Measurements from ENCODE around the gene AGBL4. TPM values are rescaled to one million over a fixed set of nuclear protein-coding genes. Genes with fewer than 3 reads are reported as not detected.
A peak's percentile ranks its signal among the peaks of the same experiment; 100 is the strongest.

The AGBL4 gene
- total and polyA plus RNA-seq, 7 donors, result 0.01 to 0.05 TPM; not detected in 5

DNA sequence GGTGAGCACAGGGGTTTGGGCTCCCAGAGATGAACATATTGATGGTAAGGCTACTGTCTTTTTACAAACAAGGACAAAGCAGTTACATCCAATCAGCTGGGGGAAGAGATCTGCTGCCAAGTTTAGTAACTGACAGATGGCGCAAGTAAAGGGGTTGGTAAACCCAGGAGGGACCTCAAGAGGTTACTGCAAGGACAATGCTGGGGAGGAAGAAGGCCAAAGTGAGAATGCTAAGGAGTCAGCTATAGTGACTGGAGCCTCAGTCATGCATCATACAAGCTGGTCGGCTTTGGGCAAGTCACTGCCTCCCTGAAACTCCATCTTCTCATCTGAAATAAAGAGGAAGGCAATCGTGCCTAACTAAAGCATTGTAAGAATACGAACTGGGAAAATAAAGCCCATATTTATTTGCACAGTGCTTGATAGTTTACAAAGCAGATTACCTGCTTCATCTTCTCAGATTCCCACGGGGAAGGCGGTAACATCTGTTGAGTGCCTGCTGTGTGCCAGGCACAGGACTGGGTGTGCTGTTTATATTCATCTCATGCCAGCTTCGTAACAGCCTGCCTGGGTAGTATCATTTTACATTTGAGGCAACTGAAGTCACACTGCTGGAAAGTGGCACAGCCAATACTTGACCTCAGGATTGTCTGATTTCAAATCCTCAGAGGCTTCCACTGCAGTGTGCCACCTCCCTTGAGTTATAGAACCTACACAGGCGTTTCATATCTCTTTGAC, 1361.9 kb downstream of the AGBL4 start:
- DNase-seq, result no peak
- intact Hi-C loops (cut with DNase I), result no loop called here
- peak; percentile 89 to 99 (median 98) for ATAC-seq
- Histone ChIP-seq H3K4me3 (no peak overlapping the region), H3K9me3 (no peaks in the 10 kb centered on the region), H3K27ac (no peak overlapping the region), H3K36me3 (ENCODE audit: insufficient read depth in 1 of 2, low read depth in 1 of 2) (no peaks in the 10 kb centered on the region), H3K4me1 (no peaks in the 10 kb centered on the region), H3K27me3 (ENCODE audit: insufficient read depth in 3 of 3, low read length in 2 of 3) (no peaks in the 10 kb centered on the region)
- TF ChIP-seq, protein P1, sequence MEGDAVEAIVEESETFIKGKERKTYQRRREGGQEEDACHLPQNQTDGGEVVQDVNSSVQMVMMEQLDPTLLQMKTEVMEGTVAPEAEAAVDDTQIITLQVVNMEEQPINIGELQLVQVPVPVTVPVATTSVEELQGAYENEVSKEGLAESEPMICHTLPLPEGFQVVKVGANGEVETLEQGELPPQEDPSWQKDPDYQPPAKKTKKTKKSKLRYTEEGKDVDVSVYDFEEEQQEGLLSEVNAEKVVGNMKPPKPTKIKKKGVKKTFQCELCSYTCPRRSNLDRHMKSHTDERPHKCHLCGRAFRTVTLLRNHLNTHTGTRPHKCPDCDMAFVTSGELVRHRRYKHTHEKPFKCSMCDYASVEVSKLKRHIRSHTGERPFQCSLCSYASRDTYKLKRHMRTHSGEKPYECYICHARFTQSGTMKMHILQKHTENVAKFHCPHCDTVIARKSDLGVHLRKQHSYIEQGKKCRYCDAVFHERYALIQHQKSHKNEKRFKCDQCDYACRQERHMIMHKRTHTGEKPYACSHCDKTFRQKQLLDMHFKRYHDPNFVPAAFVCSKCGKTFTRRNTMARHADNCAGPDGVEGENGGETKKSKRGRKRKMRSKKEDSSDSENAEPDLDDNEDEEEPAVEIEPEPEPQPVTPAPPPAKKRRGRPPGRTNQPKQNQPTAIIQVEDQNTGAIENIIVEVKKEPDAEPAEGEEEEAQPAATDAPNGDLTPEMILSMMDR (IDR thresholded peaks at IDR 0.05), result no peak
- WGBS, 3 donors, result 29 to 53% (median 37%) methylated on average over 8 of the region's 8 CpGs

DNA sequence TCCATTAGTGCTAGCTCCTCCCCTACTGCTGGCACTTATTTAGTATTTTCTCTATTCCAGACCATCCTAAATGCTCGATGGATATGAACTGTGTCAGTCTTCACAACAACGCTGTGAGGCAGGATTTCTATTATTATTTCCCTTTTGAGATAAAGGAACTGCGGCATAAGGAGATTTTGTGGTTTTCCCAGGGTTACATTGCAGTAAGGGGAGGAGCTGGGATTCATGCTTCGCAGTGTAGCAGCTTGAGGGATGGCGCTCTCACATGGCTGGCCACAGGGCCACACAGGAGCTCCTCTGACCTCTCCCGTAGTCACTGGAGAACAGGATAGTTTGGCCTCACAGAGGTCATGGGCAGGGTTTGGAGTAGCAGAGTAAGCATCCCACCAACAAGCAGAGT, 1364.0 kb downstream of the AGBL4 start:
- TF ChIP-seq, protein P1 (IDR thresholded peaks at IDR 0.05), result no peak
- WGBS, 3 donors, result 73 to 89% (median 75%) methylated on average over 6 of the region's 6 CpGs
- no peak for DNase-seq
- Histone ChIP-seq H3K27me3 (ENCODE audit: insufficient read depth in 3 of 3, low read length in 2 of 3) (no peaks in the 10 kb centered on the region), H3K36me3 (ENCODE audit: insufficient read depth in 1 of 2, low read depth in 1 of 2) (no peaks in the 10 kb centered on the region), H3K4me1 (no peaks in the 10 kb centered on the region), H3K27ac (no peak overlapping the region), H3K9me3 (no peaks in the 10 kb centered on the region), H3K4me3 (no peak overlapping the region)
- ATAC-seq, result no peak
- intact Hi-C loops (cut with DNase I), result no loop called here

DNA sequence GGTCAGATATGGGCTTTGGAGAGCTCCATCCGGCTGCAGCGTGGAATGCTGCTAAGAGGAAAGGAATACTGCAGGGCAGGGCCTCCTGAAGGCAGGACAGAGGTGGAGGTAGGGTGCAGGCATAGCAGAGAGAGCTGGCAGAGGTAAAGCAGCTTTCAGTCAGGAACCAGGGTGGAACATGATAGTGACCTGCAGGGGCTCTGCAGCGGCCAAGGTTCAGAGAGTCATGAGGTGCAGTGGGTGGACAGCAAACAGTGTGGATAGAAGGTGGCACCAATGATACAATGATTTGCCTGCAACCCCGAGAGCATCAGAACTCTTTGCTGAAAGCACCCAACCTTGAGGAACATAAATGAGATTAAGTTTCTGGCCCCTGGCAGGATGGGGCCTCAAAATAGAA, 1366.3 kb downstream of the AGBL4 start:
- ATAC-seq, result no peak
- no peak for DNase-seq
- no peaks in the 10 kb centered on the region for H3K4me1 ChIP-seq
- no peak overlapping the region for H3K4me3 ChIP-seq
- no peak overlapping the region for H3K27ac ChIP-seq
- intact Hi-C loops (cut with DNase I), result no loop called here
- no peaks in the 10 kb centered on the region for H3K9me3 ChIP-seq
- H3K36me3 ChIP-seq (ENCODE audit: insufficient read depth in 1 of 2, low read depth in 1 of 2), result no peaks in the 10 kb centered on the region
- no peaks in the 10 kb centered on the region for H3K27me3 ChIP-seq (ENCODE audit: insufficient read depth in 3 of 3, low read length in 2 of 3)
- WGBS, 3 donors, result 75 to 84% (median 78%) methylated on average over 4 of the region's 4 CpGs
- TF ChIP-seq, protein P1 (IDR thresholded peaks at IDR 0.05), result no peak

DNA sequence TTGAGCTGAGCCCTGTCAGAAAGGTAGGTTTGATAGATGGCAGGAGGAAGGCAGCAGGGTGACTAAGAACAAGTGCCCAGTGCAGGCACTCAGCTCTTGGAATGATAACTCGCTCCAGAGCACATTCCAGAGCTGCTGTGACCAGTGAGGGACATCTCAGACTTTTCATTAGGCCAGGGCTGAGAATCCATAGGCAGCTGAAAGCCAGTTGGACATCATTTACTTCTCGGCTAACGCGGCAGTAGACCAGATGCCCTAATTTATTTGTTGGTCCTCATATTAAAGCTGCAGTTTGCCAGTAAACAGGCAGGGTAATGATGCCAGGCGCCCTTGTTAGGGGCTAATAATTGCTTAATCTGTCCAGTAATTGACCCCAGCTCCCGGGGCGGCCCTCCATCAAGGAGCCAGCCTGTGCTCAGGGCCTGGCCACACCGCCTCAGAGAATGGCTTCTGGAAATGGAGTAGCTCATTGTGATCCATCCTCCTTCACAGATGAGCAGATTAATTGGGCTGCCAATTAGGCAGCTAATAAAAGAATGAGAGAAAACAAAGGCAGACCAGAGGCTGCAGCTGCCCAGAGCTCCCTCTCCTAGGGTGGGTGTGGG, 1369.0 kb downstream of the AGBL4 start:
- no peak for DNase-seq
- Histone ChIP-seq H3K4me1 (peaks cover 5% of the 10 kb centered on the region), H3K9me3 (no peaks in the 10 kb centered on the region), H3K27ac (no peak overlapping the region), H3K36me3 (ENCODE audit: insufficient read depth in 1 of 2, low read depth in 1 of 2) (no peaks in the 10 kb centered on the region), H3K27me3 (ENCODE audit: insufficient read depth in 3 of 3, low read length in 2 of 3) (no peaks in the 10 kb centered on the region), H3K4me3 (no peak overlapping the region)
- WGBS, 3 donors, result 46 to 72% (median 54%) methylated on average over 8 of the region's 8 CpGs
- TF ChIP-seq, protein P1 (IDR thresholded peaks at IDR 0.05), result no peak
- ATAC-seq, result peak in 3 of 4 donors; percentile 55 to 62 (median 56)
- intact Hi-C loops (cut with DNase I), result no loop called here

Measured in psoas muscle (tissue), 8 donors.